Parathyroid adenoma (tissue), 2 donors: Measurements from ENCODE around the gene VSTM4.

Experiments used
- H2AFZ ChIP-seq: fragments of 300-600 bp; sonication (generic); one replicate; pipeline ENCODE4 v1.7.0; 2017; ENCODE audit warnings: antibody characterized with exemption, mild to moderate bottlenecking
- H3K27ac ChIP-seq: fragments of 300-600 bp; sonication (generic); one replicate; pipeline ENCODE4 v1.7.0; 2017
- H3K27me3 ChIP-seq: fragments of 300-600 bp; sonication (generic); one replicate; pipeline ENCODE4 v1.7.0; 2017; ENCODE audit warnings: low read length; ENCODE audit not compliant: control insufficient read depth, insufficient read depth
- H3K36me3 ChIP-seq: fragments of 300-600 bp; sonication (generic); one replicate; pipeline ENCODE4 v1.7.0; 2017; ENCODE audit warnings: low read length; ENCODE audit not compliant: control insufficient read depth, insufficient read depth
- H3K4me1 ChIP-seq: fragments of 300-600 bp; sonication (generic); one replicate; pipeline ENCODE4 v1.7.0; 2017; ENCODE audit warnings: control low read depth
- H3K4me2 ChIP-seq: fragments of 300-600 bp; sonication (generic); one replicate; pipeline ENCODE4 v1.7.0; 2017; ENCODE audit warnings: low read length
- H3K4me3 ChIP-seq: fragments of 300-600 bp; sonication (generic); one replicate; pipeline ENCODE4 v1.7.0; 2017; ENCODE audit warnings: low read depth, low read length
- H3K79me2 ChIP-seq: fragments of 300-600 bp; sonication (generic); one replicate; pipeline ENCODE4 v1.7.0; 2017; ENCODE audit warnings: control low read depth
- H3K9ac ChIP-seq: fragments of 300-600 bp; sonication (generic); one replicate; pipeline ENCODE4 v1.7.0; 2017; ENCODE audit warnings: mild to moderate bottlenecking
- H3K9me3 ChIP-seq: fragments of 300-600 bp; sonication (generic); one replicate; pipeline ENCODE4 v1.7.0; 2017; ENCODE audit warnings: low read length; ENCODE audit not compliant: control insufficient read depth
- TF ChIP-seq, protein P1 (sequence below): fragments of 300-600 bp; sonication (generic); IDR thresholded peaks from one replicate; pipeline ENCODE4 v1.7.0; 2017; ENCODE audit warnings: antibody characterized with exemption, mild to moderate bottlenecking
- donor health status: primary hyperparathyroidism.

VSTM4 gene

DNA sequence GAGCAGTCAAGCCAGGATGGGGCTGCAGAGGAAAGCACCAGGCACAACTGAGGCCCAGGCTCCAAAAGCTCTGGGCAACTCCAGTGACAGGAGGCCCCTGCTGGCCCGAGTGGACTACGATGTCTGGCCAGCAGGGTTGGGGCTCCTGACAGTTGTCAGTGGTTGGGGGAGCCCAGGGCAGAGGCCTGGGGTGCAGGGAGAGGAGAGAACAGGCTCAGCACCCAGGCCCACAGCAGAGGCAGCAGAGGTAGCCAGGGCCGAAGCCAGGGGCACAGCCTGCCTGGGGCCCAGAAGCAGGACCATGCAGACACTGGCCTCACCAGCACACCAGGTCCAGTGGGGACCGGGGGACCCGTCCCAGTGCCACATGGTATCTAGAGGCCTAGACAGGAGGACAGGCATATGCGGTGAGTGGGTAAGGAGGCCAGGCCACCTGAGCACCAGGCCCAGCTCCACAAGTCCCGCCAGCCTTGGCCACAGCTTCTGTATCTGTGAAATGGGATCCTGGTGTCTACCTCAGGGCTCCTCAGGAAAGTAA is 129.6 kb downstream of the VSTM4 start:
- no peak overlapping the region for H3K4me2 ChIP-seq
- peaks cover 5% of the 10 kb centered on the region for H3K4me1 ChIP-seq
- no peak overlapping the region for H2AFZ ChIP-seq
- H3K36me3 ChIP-seq = no peaks in the 10 kb centered on the region
- TF ChIP-seq, protein P1, sequence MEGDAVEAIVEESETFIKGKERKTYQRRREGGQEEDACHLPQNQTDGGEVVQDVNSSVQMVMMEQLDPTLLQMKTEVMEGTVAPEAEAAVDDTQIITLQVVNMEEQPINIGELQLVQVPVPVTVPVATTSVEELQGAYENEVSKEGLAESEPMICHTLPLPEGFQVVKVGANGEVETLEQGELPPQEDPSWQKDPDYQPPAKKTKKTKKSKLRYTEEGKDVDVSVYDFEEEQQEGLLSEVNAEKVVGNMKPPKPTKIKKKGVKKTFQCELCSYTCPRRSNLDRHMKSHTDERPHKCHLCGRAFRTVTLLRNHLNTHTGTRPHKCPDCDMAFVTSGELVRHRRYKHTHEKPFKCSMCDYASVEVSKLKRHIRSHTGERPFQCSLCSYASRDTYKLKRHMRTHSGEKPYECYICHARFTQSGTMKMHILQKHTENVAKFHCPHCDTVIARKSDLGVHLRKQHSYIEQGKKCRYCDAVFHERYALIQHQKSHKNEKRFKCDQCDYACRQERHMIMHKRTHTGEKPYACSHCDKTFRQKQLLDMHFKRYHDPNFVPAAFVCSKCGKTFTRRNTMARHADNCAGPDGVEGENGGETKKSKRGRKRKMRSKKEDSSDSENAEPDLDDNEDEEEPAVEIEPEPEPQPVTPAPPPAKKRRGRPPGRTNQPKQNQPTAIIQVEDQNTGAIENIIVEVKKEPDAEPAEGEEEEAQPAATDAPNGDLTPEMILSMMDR = no peak
- no peak overlapping the region for H3K4me3 ChIP-seq
- no peaks in the 10 kb centered on the region for H3K79me2 ChIP-seq
- no peak overlapping the region for H3K27ac ChIP-seq
- H3K9ac ChIP-seq = no peak overlapping the region
- H3K9me3 ChIP-seq = no peaks in the 10 kb centered on the region
- no peaks in the 10 kb centered on the region for H3K27me3 ChIP-seq

DNA sequence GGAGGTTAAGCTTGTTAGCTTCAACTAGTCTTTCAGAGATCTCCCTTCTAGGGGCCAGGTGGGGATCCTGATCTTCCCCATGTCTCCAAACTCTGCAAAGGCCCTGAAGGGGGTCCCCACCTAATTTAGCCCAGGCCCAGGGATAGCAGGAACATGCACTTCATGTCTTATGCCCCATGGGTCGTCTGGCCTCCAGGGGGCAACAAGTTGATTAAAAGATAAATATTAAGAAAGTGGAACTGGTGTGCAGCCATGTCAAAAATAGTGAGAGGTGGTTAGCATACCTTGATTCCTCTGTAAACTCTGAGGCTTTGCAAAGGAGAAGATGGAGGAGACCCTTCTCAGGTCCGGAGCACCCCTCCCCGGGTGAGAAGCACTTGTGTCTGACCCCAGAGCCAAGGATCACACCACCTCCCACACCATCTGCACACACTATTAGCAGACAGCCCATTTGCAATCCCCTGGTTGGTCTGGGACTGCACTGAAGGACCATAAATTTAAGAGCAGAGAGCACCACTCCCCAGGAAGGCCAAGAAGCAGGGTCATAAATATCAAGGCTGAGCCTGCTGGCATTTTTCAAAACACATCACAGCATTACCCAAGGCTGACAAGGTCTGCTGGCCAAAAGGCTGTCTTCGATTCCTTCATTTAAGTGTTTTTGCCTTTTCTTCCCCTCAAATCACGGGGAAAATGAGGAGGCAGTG is 131.5 kb downstream of the VSTM4 start:
- H3K4me2 ChIP-seq = no peak overlapping the region
- H3K27me3 ChIP-seq = no peaks in the 10 kb centered on the region
- no peak overlapping the region for H2AFZ ChIP-seq
- no peak overlapping the region for H3K27ac ChIP-seq
- H3K36me3 ChIP-seq = no peaks in the 10 kb centered on the region
- no peak overlapping the region for H3K9ac ChIP-seq
- H3K4me3 ChIP-seq = no peak overlapping the region
- H3K79me2 ChIP-seq = no peaks in the 10 kb centered on the region
- TF ChIP-seq, protein P1 = no peak
- no peaks in the 10 kb centered on the region for H3K9me3 ChIP-seq
- H3K4me1 ChIP-seq = peaks cover 9% of the 10 kb centered on the region

DNA sequence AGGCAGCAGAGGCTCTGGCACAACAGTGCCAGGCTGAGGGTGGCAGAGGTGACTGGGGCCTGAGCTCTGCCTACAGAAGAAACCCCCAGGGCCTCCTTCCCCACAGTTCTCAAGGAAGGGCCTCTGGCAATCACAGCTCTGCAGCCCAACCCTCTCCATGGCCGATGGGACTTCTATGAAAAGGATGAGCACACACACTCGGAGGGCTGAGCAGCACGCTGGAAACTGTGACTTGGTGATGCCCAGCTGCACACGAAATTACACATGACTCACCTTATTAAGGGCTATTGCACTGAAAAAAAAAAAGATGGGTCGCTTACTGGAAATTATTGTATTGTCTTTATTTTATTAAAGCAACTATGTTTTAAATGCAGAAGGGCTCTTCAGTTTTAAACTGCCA is 132.7 kb downstream of the VSTM4 start:
- Histone ChIP-seq H3K4me2 (no peak overlapping the region), H3K4me3 (no peak overlapping the region), H3K27ac (no peak overlapping the region), H3K27me3 (no peaks in the 10 kb centered on the region), H2AFZ (no peak overlapping the region), H3K9me3 (no peaks in the 10 kb centered on the region), H3K4me1 (peaks cover 9% of the 10 kb centered on the region), H3K79me2 (no peaks in the 10 kb centered on the region), H3K36me3 (no peaks in the 10 kb centered on the region), H3K9ac (no peak overlapping the region)
- TF ChIP-seq, protein P1 = no peak

DNA sequence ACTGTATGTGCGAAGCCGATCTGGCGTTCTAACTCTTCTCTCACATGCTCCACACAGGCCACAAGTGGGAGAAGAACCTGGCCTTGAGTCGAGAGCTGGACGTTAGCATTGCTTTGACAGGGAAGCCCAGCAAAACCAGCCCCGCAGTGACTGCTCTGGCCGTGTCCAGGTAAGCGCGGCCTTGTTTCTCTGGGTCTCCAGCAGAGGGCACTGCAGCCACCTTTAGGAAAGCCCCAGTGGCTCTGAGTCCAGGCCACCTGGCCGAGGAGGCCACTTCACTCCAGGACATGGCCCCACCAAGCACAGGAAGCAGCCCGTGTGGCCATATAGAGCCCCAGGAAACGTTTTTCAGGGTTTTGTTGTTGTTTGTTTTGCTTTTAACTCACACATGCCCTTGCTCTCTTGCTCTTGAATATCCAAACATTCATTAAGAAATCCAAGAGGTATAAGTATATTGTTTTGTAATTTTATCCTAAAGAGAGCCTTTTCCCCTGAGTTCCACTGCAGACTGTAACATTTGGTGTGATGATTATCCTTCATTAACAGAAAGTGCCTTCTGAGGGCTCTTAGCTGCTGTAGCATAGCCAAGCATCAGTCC is 133.9 kb downstream of the VSTM4 start:
- H2AFZ ChIP-seq = peak overlapping the region; percentile 55
- H3K9me3 ChIP-seq = no peaks in the 10 kb centered on the region
- no peak overlapping the region for H3K4me3 ChIP-seq
- no peaks in the 10 kb centered on the region for H3K79me2 ChIP-seq
- no peak overlapping the region for H3K9ac ChIP-seq
- H3K27ac ChIP-seq = no peak overlapping the region
- no peaks in the 10 kb centered on the region for H3K36me3 ChIP-seq
- H3K27me3 ChIP-seq = no peaks in the 10 kb centered on the region
- TF ChIP-seq, protein P1 = peak; percentile 95
- peaks cover 9% of the 10 kb centered on the region for H3K4me1 ChIP-seq
- no peak overlapping the region for H3K4me2 ChIP-seq
